A549 (cell line): ENCODE data around the gene MGRN1. TPM values are rescaled to one million over a fixed set of nuclear protein-coding genes. Genes with fewer than 3 reads are reported as not detected.

ENCODE experiments used
- ATAC-seq, 2 experiments: fragments of 200-7000 bp in 1 of 2; fragments of >200 bp in 1 of 2; cut with Nextera tagmentation in 1 of 2; cut with Tn5 transposase in 1 of 2; 3 replicates each; pipeline versions ENCODE4 v1.8.0 to v1.9.1; 2018 to 2020; ENCODE audit warnings: mild to moderate bottlenecking in 1 of 2, moderate library complexity in 1 of 2
- CTCF ChIA-PET: fragments of 300-600 bp; sonication (Branson Sonifier 250); formaldehyde crosslinking; extraction: SDS; loops from one replicate; lab custom pipeline; 2021; ENCODE audit warnings: antibody characterized with exemption, inconsistent platforms; lab: Yijun Ruan, JAX
- POLR2A ChIA-PET: fragments of 350-600 bp; formaldehyde crosslinking; extraction: SDS; loops from one replicate; lab custom pipeline; 2021; ENCODE audit warnings: antibody characterized with exemption, inconsistent platforms; lab: Yijun Ruan, JAX
- DNase-seq, 2 experiments: peaks; one replicate each; pipeline versions ENCODE4 v3.0.0 to v3.0.0-alpha.2; 2011 to 2016; ENCODE audit warnings: low read depth in 1 of 2, low spot score in 1 of 2
- FAIRE-seq: peaks from 2 replicates; lab custom pipeline; 2011; peaks lifted over from hg19 to GRCh38; lab: Jason Lieb, UNC
- H3K27ac ChIP-seq, 2 experiments: fragments of >200 bp; sonication (Bioruptor Twin); formaldehyde crosslinking; 3 replicates each; pipeline ENCODE4 v1.5.1; 2016 to 2017
- H3K4me1 ChIP-seq: fragments of >200 bp; sonication (Bioruptor Twin); formaldehyde crosslinking; 3 replicates; pipeline ENCODE4 v1.6.1; 2016
- H3K4me2 ChIP-seq: fragments of >200 bp; sonication (Bioruptor Twin); formaldehyde crosslinking; 3 replicates; pipeline ENCODE4 v1.6.1; 2016
- H3K4me3 ChIP-seq: fragments of >200 bp; sonication (Bioruptor Twin); formaldehyde crosslinking; 3 replicates; pipeline ENCODE4 v1.5.1; 2016
- H3K9me3 ChIP-seq: fragments of >200 bp; sonication (Bioruptor Twin); formaldehyde crosslinking; 3 replicates; pipeline ENCODE4 v1.6.1; 2016
- CBX2 ChIP-seq: fragments of 200-600 bp; sonication (generic); IDR thresholded peaks from 2 replicates; pipeline ENCODE4 v1.6.1; 2016; ENCODE audit warnings: low read depth, mild to moderate bottlenecking, borderline replicate concordance
- CHD4 ChIP-seq: fragments of 200-600 bp; sonication (generic); IDR thresholded peaks from 2 replicates; pipeline ENCODE4 v1.6.1; 2016; ENCODE audit warnings: antibody characterized with exemption, mild to moderate bottlenecking, borderline replicate concordance
- E2F6 ChIP-seq: IDR thresholded peaks from 2 replicates; pipeline ENCODE4 v1.6.1; 2012; ENCODE audit warnings: low read depth, borderline replicate concordance
- EHMT2 ChIP-seq: fragments of 200-600 bp; sonication (generic); IDR thresholded peaks from 2 replicates; pipeline ENCODE4 v1.6.1; 2016; ENCODE audit warnings: antibody characterized with exemption, low read depth, mild to moderate bottlenecking, moderate library complexity
- EP300 ChIP-seq, 2 experiments: fragments of >200 bp; sonication (Bioruptor Twin); formaldehyde crosslinking; IDR thresholded peaks; 2 replicates in 1 of 2; 3 replicates in 1 of 2; pipeline ENCODE4 v1.6.1; 2016 to 2017
- ESRRA ChIP-seq: fragments of 150-350 bp; IDR thresholded peaks from 2 replicates; pipeline ENCODE4 v1.6.1; 2014; ENCODE audit warnings: mild to moderate bottlenecking, low read length, borderline replicate concordance
- FOSL2 ChIP-seq, 2 experiments: fragments of 450-650 bp in 1 of 2; fragments of >200 bp in 1 of 2; sonication (Bioruptor Twin) in 1 of 2; formaldehyde crosslinking; IDR thresholded peaks; 2 replicates each; pipeline versions ENCODE4 v1.5.0 to v1.6.1; 2016 to 2020; ENCODE audit warnings: mild to moderate bottlenecking in 1 of 2, moderate library complexity in 1 of 2
- GATA3 ChIP-seq: IDR thresholded peaks from 2 replicates; pipeline ENCODE4 v1.6.1; 2012; ENCODE audit warnings: borderline replicate concordance
- HES2 ChIP-seq: fragments of >200 bp; sonication (Bioruptor Twin); formaldehyde crosslinking; IDR thresholded peaks from 2 replicates; pipeline ENCODE4 v1.6.1; 2016
- HOXB13 ChIP-seq: fragments of 250-450 bp; sonication (Bioruptor Pico); IDR thresholded peaks from 2 replicates; pipeline ENCODE4 v1.5.0; 2020; ENCODE audit warnings: low read depth, mild to moderate bottlenecking, moderate library complexity
- HOXB5 ChIP-seq: fragments of 250-450 bp; sonication (Bioruptor Pico); IDR thresholded peaks from 2 replicates; pipeline ENCODE4 v1.5.0; 2020; ENCODE audit warnings: mild to moderate bottlenecking, moderate library complexity
- KDM1A ChIP-seq: fragments of 200-600 bp; sonication (generic); IDR thresholded peaks from 2 replicates; pipeline ENCODE4 v1.6.1; 2016; ENCODE audit warnings: low read depth, mild to moderate bottlenecking
- MAZ ChIP-seq: fragments of 150-350 bp; IDR thresholded peaks from 2 replicates; pipeline ENCODE4 v1.6.1; 2014; ENCODE audit warnings: antibody characterized with exemption, low read depth, low read length, borderline replicate concordance
- NR3C1 ChIP-seq: fragments of >200 bp; sonication (Bioruptor Twin); formaldehyde crosslinking; IDR thresholded peaks from 3 replicates; pipeline ENCODE4 v1.6.1; 2017
- PHF8 ChIP-seq: fragments of 200-600 bp; sonication (generic); IDR thresholded peaks from 2 replicates; pipeline ENCODE4 v1.6.1; 2016; ENCODE audit warnings: low read depth, mild to moderate bottlenecking, antibody characterized with exemption, moderate library complexity, borderline replicate concordance
- RARB ChIP-seq: fragments of 250-450 bp; sonication (Bioruptor Pico); IDR thresholded peaks from 2 replicates; pipeline ENCODE4 v1.8.0; 2021; ENCODE audit warnings: mild to moderate bottlenecking, moderate library complexity
- RFX5 ChIP-seq: fragments of 450-650 bp; IDR thresholded peaks from 2 replicates; pipeline ENCODE4 v1.7.1; 2014; ENCODE audit warnings: antibody characterized with exemption, mild to moderate bottlenecking, moderate library complexity
- SMC3 ChIP-seq: fragments of >200 bp; sonication (Bioruptor Twin); formaldehyde crosslinking; IDR thresholded peaks from 3 replicates; pipeline ENCODE4 v1.6.1; 2018; ENCODE audit warnings: inconsistent platforms
- TFCP2L1 ChIP-seq: fragments of 250-450 bp; sonication (Bioruptor Pico); IDR thresholded peaks from 2 replicates; pipeline ENCODE4 v1.5.0; 2021; ENCODE audit warnings: mild to moderate bottlenecking
- TP53 ChIP-seq: fragments of 250-450 bp; sonication (Bioruptor Pico); IDR thresholded peaks from 2 replicates; pipeline ENCODE4 v1.5.0; 2021; ENCODE audit warnings: mild to moderate bottlenecking, moderate library complexity
- USF2 ChIP-seq: fragments of 450-650 bp; IDR thresholded peaks from 2 replicates; pipeline ENCODE4 v1.6.1; 2014; ENCODE audit warnings: antibody characterized with exemption
- ZC3H11A ChIP-seq: fragments of 450-650 bp; IDR thresholded peaks from 2 replicates; pipeline ENCODE4 v1.6.1; 2014; ENCODE audit warnings: antibody characterized with exemption, mild to moderate bottlenecking
- ZNF302 ChIP-seq: fragments of 250-450 bp; sonication (Bioruptor Pico); IDR thresholded peaks from 2 replicates; pipeline ENCODE4 v1.9.0; 2021; ENCODE audit warnings: inconsistent platforms, mild to moderate bottlenecking, moderate library complexity
- WGBS: methylation state at CpG from one replicate; pipeline ENCODE4 v1.1.6; 2017; ENCODE audit errors: missing lambda C conversion rate; 5-methylcytosine and 5-hydroxymethylcytosine counted together
- polyA plus RNA-seq, 4 experiments: library from polyadenylated mRNA; depleted of rRNA in 3 of 4; stranded (reverse); fragments of >200 nt; fragmentation: RNase III in 1 of 4; extraction: RNeasy Plus Mini Kit Qiagen cat#74134 plus additional on column Dnase treatment in 1 of 4; gene quantifications; 2 replicates in 3 of 4; 3 replicates in 1 of 4; pipeline ENCODE4 v1.2.3, GENCODE V29; 2011 to 2017

The MGRN1 gene
- polyA plus RNA-seq, 2 of the 4 experiments (the other 2 are of a cell fraction) = 4.3 to 29.9 TPM

GRCh38 chr16:4729876-4730275 is 105.2 kb downstream of the MGRN1 start:
- H3K27ac ChIP-seq = no peak overlapping the region
- H3K4me3 ChIP-seq = no peak overlapping the region
- H3K4me1 ChIP-seq = peaks cover 4% of the 10 kb centered on the region; the same call in 1 of the 3 replicates
- ChIA-PET CTCF (interaction anchor here (1.4 to 1.9 kb wide), 4 partner anchors 12 to 227 kb away, joined by 3 to 5 read pairs (median 5); no protein-coding TSS in a partner anchor), POLR2A (no interaction called here)
- no peak for DNase-seq
- ATAC-seq = no peak
- no peaks in the 10 kb centered on the region for H3K9me3 ChIP-seq
- WGBS = 97% methylated on average over 14 of the region's 15 CpGs
- no peak for FAIRE-seq
- no peak for TF ChIP-seq HES2
- TF ChIP-seq E2F6 = no peak
- no peak for TF ChIP-seq PHF8
- TF ChIP-seq GATA3 = no peak
- no peak for TF ChIP-seq SMC3
- no peak overlapping the region for H3K4me2 ChIP-seq

GRCh38 chr16:4733211-4733742 is 108.7 kb downstream of the MGRN1 start:
- FAIRE-seq = no peak
- H3K27ac ChIP-seq = peak overlapping the region; percentile 81 to 94
- H3K9me3 ChIP-seq = no peaks in the 10 kb centered on the region
- H3K4me3 ChIP-seq = peak overlapping the region; percentile 92
- no peak for TF ChIP-seq HOXB5
- TF ChIP-seq, all 56 proteins: peak for 0
- DNase-seq = no peak
- 42% methylated on average over 17 of the region's 17 CpGs for WGBS
- ChIA-PET CTCF (interaction anchor here (0.6 to 2.0 kb wide), 2 partner anchors 26 to 91 kb away, joined by 3 to 8 read pairs; no protein-coding TSS in a partner anchor), POLR2A (interaction anchor here (1.4 to 2.4 kb wide), 5 partner anchors 9 to 115 kb away, joined by 3 to 25 read pairs (median 5); no protein-coding TSS in a partner anchor)
- Histone ChIP-seq H3K4me1 (peaks cover 8% of the 10 kb centered on the region; the same call in 1 of the 3 replicates), H3K4me2 (peak overlapping the region; percentile 88)
- ATAC-seq = no peak

- peak in 1 of 2 experiments; percentile 40 for DNase-seq
- ATAC-seq = peak; percentile 1 to 24; a peak in 4 of 6 replicates
- TF ChIP-seq USF2 (no peak), TP53 (CRISPR knock-in tag) (no peak), EHMT2 (no peak), RARB (CRISPR knock-in tag) (no peak), FOSL2 (IDR thresholded peaks at IDR 0.05) (no peak), FOSL2 (CRISPR knock-in tag; IDR thresholded peaks at IDR 0.05) (no peak)
- Histone ChIP-seq H3K4me3 (peak overlapping the region; percentile 92), H3K27ac (peak overlapping the region; percentile 81 to 94), H3K9me3 (no peaks in the 10 kb centered on the region), H3K4me1 (peaks cover 8% of the 10 kb centered on the region; the same call in 1 of the 3 replicates), H3K4me2 (peak overlapping the region; percentile 88)
- POLR2A ChIA-PET = interaction anchor here (0.5 to 2.4 kb wide), 13 partner anchors 10 to 1599 kb away, joined by 3 to 25 read pairs (median 4); partner anchors contain the start of gene ZNF213
- 4% methylated on average over 11 of the region's 19 CpGs for WGBS
- FAIRE-seq = no peak
- CTCF ChIA-PET = interaction anchor here (0.6 to 2.0 kb wide), 3 partner anchors 26 to 222 kb away, joined by 3 to 8 read pairs (median 4); no protein-coding TSS in a partner anchor
Measured at GRCh38 chr16:4733747-4734062, 109.1 kb downstream of the MGRN1 start.

- WGBS = 0% methylated on average over 12 of the region's 70 CpGs
- Histone ChIP-seq H3K9me3 (no peaks in the 10 kb centered on the region), H3K4me1 (peaks cover 8% of the 10 kb centered on the region; the same call in 1 of the 3 replicates), H3K4me2 (peak within 1 kb of the TSS; percentile 90), H3K27ac (peak within 1 kb of the TSS; percentile 81 to 94), H3K4me3 (peak within 1 kb of the TSS; percentile 92)
- DNase-seq (peak; percentile 97 to 99), ATAC-seq (peak; percentile 97 to 98), FAIRE-seq (peak; percentile 32)
- CTCF ChIA-PET = interaction anchor here (0.6 to 2.0 kb wide), 3 partner anchors 25 to 222 kb away, joined by 3 to 8 read pairs (median 4); no protein-coding TSS in a partner anchor
- POLR2A ChIA-PET = interaction anchor here (0.5 to 2.4 kb wide), 20 partner anchors 8 to 1599 kb away, joined by 3 to 25 read pairs (median 4); partner anchors contain the start of genes NUDT16L1, ROGDI, SEC14L5 and ZNF213
- peak; percentile 83 for TF ChIP-seq PHF8
- TF ChIP-seq ZNF302 (CRISPR knock-in tag) = no peak
- TF ChIP-seq HOXB5 = no peak
- TF ChIP-seq RFX5 = peak; percentile 66; the same call in 1 of the 2 replicates
- TF ChIP-seq KDM1A = no peak
- TF ChIP-seq CBX2 = no peak
- no peak for TF ChIP-seq NR3C1
- no peak for TF ChIP-seq CHD4
- no peak for TF ChIP-seq ESRRA
- TF ChIP-seq HOXB13 (CRISPR knock-in tag) = no peak
- TF ChIP-seq ZC3H11A = no peak
- TF ChIP-seq TFCP2L1 (CRISPR knock-in tag) = 0 out of 2 replicates have a peak, but pooled peaks have one; percentile 38
- no peak for TF ChIP-seq FOSL2 (IDR thresholded peaks at IDR 0.05)
- TF ChIP-seq FOSL2 (CRISPR knock-in tag; IDR thresholded peaks at IDR 0.05) = no peak; the same call in 1 of the 2 replicates
- peak; percentile 30; the same call in 1 of the 2 replicates for TF ChIP-seq MAZ
- TF ChIP-seq EP300 (IDR thresholded peaks at IDR 0.05) = no peak
- TF ChIP-seq GATA3 = peak; percentile 18; the same call in 1 of the 2 replicates
- TF ChIP-seq USF2 = no peak
Measured at GRCh38 chr16:4734063-4734729, 109.6 kb downstream of the MGRN1 start, which contains the start of the genes ANKS3 and DNAAF8. Gene ANKS3 (minus strand): TSS chr16:4734271. CDS start chr16:4730149, 4,122 bp downstream. Gene DNAAF8 (plus strand): TSS chr16:4734537. CDS start chr16:4736515, 1,978 bp downstream.
